Liver (tissue), 9 donors: Measurements from ENCODE around the gene MCU. TPM values are rescaled to one million over a fixed set of nuclear protein-coding genes. Genes with fewer than 3 reads are reported as not detected.

Experiments used
- DNase-seq: peaks from one replicate; pipeline ENCODE4 v3.0.0-alpha.2; 2017; ENCODE audit warnings: low spot score
- H3K27ac ChIP-seq, 2 donors: one replicate each; pipeline ENCODE4 v1.7.0; 2013; ENCODE audit warnings: inconsistent platforms in 2 of 2, low read length in 2 of 2, control low read depth in 1 of 2, low read depth in 1 of 2, mild to moderate bottlenecking in 1 of 2
- H3K27me3 ChIP-seq, 4 donors: one replicate each; pipeline versions ENCODE4 v1.6.1 to v1.7.0; 2013; ENCODE audit warnings: low read length in 3 of 4, inconsistent platforms in 1 of 4, mild to moderate bottlenecking in 1 of 4, moderate library complexity in 1 of 4; ENCODE audit not compliant: control insufficient read depth in 4 of 4, insufficient read depth in 4 of 4
- H3K36me3 ChIP-seq, 4 donors: one replicate each; pipeline versions ENCODE4 v1.6.1 to v1.7.0; 2013; ENCODE audit warnings: low read length in 3 of 4, mild to moderate bottlenecking in 3 of 4, low read depth in 1 of 4, moderate library complexity in 1 of 4; ENCODE audit not compliant: control insufficient read depth in 4 of 4, insufficient read depth in 3 of 4
- H3K4me1 ChIP-seq, 4 donors: one replicate each; pipeline versions ENCODE4 v1.6.1 to v1.7.0; 2013; ENCODE audit warnings: low read length in 3 of 4, mild to moderate bottlenecking in 3 of 4, moderate library complexity in 1 of 4; ENCODE audit not compliant: control insufficient read depth in 4 of 4, insufficient read depth in 4 of 4
- H3K4me3 ChIP-seq, 3 donors: one replicate each; pipeline versions ENCODE4 v1.6.1 to v1.7.0; 2013; ENCODE audit warnings: low read length in 3 of 3, control low read depth in 1 of 3, low read depth in 1 of 3, mild to moderate bottlenecking in 1 of 3
- H3K9ac ChIP-seq, 2 donors: one replicate each; pipeline ENCODE4 v1.7.0; 2013; ENCODE audit warnings: low read length in 2 of 2, mild to moderate bottlenecking in 2 of 2, moderate library complexity in 2 of 2, control low read depth in 1 of 2, low read depth in 1 of 2
- H3K9me3 ChIP-seq, 4 donors: one replicate each; pipeline versions ENCODE4 v1.6.1 to v1.7.0; 2013; ENCODE audit warnings: low read length in 3 of 4; ENCODE audit not compliant: control insufficient read depth in 4 of 4
- ATF3 ChIP-seq: IDR thresholded peaks from 2 replicates; pipeline ENCODE4 v1.6.1; 2016; ENCODE audit warnings: antibody characterized with exemption
- CTCF ChIP-seq: fragments of 150-350 bp; IDR thresholded peaks from 2 replicates; pipeline ENCODE4 v1.5.1; 2017; ENCODE audit warnings: improper control_type of control experiment, low read depth, low read length; ENCODE audit not compliant: missing input control
- EGR1 ChIP-seq, 2 donors: IDR thresholded peaks; 2 replicates each; pipeline ENCODE4 v1.6.1; 2016 to 2018; ENCODE audit warnings: antibody characterized with exemption in 2 of 2, low read depth in 2 of 2
- FOXA2 ChIP-seq: IDR thresholded peaks from 2 replicates; pipeline ENCODE4 v1.6.1; 2016; ENCODE audit warnings: antibody characterized with exemption
- GABPA ChIP-seq, 2 donors: IDR thresholded peaks in 1 of 2; conservative IDR thresholded peaks in 1 of 2; 2 replicates each; pipeline ENCODE4 v1.6.1; 2016; ENCODE audit warnings: antibody characterized with exemption in 2 of 2, mild to moderate bottlenecking in 1 of 2, moderate library complexity in 1 of 2
- HNF4A ChIP-seq, 2 donors: conservative IDR thresholded peaks; 2 replicates each; pipeline ENCODE4 v1.6.1; 2016; ENCODE audit warnings: antibody characterized with exemption in 2 of 2, mild to moderate bottlenecking in 2 of 2
- HNF4G ChIP-seq: IDR thresholded peaks from 2 replicates; pipeline ENCODE4 v1.6.1; 2016; ENCODE audit warnings: antibody characterized with exemption
- MAX ChIP-seq: IDR thresholded peaks from 2 replicates; pipeline ENCODE4 v1.6.1; 2016; ENCODE audit warnings: antibody characterized with exemption
- RAD21 ChIP-seq, 2 donors: IDR thresholded peaks; 2 replicates each; pipeline ENCODE4 v1.6.1; 2016; ENCODE audit warnings: antibody characterized with exemption in 2 of 2, mild to moderate bottlenecking in 2 of 2
- REST ChIP-seq: IDR thresholded peaks from 2 replicates; pipeline ENCODE4 v1.6.1; 2016; ENCODE audit warnings: antibody characterized with exemption, mild to moderate bottlenecking
- RXRA ChIP-seq, 2 donors: IDR thresholded peaks; 2 replicates each; pipeline ENCODE4 v1.6.1; 2017 to 2018; ENCODE audit warnings: antibody characterized with exemption in 2 of 2, mild to moderate bottlenecking in 1 of 2
- SP1 ChIP-seq: IDR thresholded peaks from 2 replicates; pipeline ENCODE4 v1.6.1; 2018; ENCODE audit warnings: antibody characterized with exemption, mild to moderate bottlenecking
- TAF1 ChIP-seq: conservative IDR thresholded peaks from 2 replicates; pipeline ENCODE4 v1.6.1; 2016; ENCODE audit warnings: antibody characterized with exemption, mild to moderate bottlenecking
- YY1 ChIP-seq: IDR thresholded peaks from 2 replicates; pipeline ENCODE4 v1.6.1; 2016; ENCODE audit warnings: antibody characterized with exemption, mild to moderate bottlenecking
- ZBTB33 ChIP-seq: IDR thresholded peaks from 2 replicates; pipeline ENCODE4 v1.6.1; 2016; ENCODE audit warnings: antibody characterized with exemption
- WGBS: extraction: QIAGEN DNeasy Blood & Tissue Kit; methylation state at CpG from one replicate; pipeline ENCODE4 v1.1.7; 2013; 5-methylcytosine and 5-hydroxymethylcytosine counted together
- polyA plus RNA-seq, 2 donors: library from polyadenylated mRNA; stranded (reverse) in 1 of 2; unstranded in 1 of 2; fragments of 200-250 nt in 1 of 2; fragments of >200 nt in 1 of 2; fragmentation: Nextera tagmentation in 1 of 2; extraction: Ambion mirVana in 1 of 2; gene quantifications; one replicate each; pipeline versions ENCODE4 v1.2.1 to v1.2.3, GENCODE V29; 2013 to 2015
- total RNA-seq, 2 donors: library from RNA; depleted of rRNA; stranded (reverse); fragments of >200 nt; gene quantifications; one replicate each; pipeline ENCODE4 v1.2.3, GENCODE V29; 2014
- donor health status: healthy.
- donor health status: healthy.
- donor health status: healthy.
- donor health status: healthy.
- donor health status: healthy.

Gene MCU
- 10 to 100 TPM; 10.5 to 13.0 TPM for total RNA-seq
- 1 to 10 TPM; 6.4 to 7.0 TPM for polyA plus RNA-seq

GRCh38 chr10:72691863-72692743 lies at the start of gene MCU:
Gene MCU, plus strand, starts transcription at chr10:72692143. Its CDS starts 9 bp downstream, at chr10:72692152.
- DNase-seq, result peak; percentile 92
- Histone ChIP-seq H3K4me1 (peaks cover 0 to 18% (median 15%) of the 10 kb centered on the region in 4 donors), H3K27ac (peak within 1 kb of the TSS; percentile 63 to 75), H3K36me3 (no peaks in the 10 kb centered on the region), H3K4me3 (peak within 1 kb of the TSS; percentile 76 to 94 (median 86)), H3K9me3 (no peaks in the 10 kb centered on the region), H3K27me3 (no peaks in the 10 kb centered on the region), H3K9ac (peak within 1 kb of the TSS; percentile 36 to 61)
- no peak for TF ChIP-seq MAX
- peak in 1 of 2 donors; percentile 32 for TF ChIP-seq RAD21 (IDR thresholded peaks at IDR 0.05)
- peak; percentile 98 for TF ChIP-seq TAF1
- peak; percentile 63 for TF ChIP-seq SP1
- no peak for TF ChIP-seq FOXA2
- TF ChIP-seq REST, result peak; percentile 87
- peak; percentile 89 for TF ChIP-seq YY1
- under 1% methylated on average over 83 of the region's 83 CpGs for WGBS

- H3K36me3 ChIP-seq, result no peaks in the 10 kb centered on the region
- H3K27ac ChIP-seq, result no peak overlapping the region
- H3K27me3 ChIP-seq, result no peaks in the 10 kb centered on the region
- H3K4me3 ChIP-seq, result no peak overlapping the region
- H3K4me1 ChIP-seq, result peaks cover 0 to 6% (median under 1%) of the 10 kb centered on the region in 4 donors
- 87% methylated on average over 5 of the region's 5 CpGs for WGBS
- no peak overlapping the region for H3K9ac ChIP-seq
- TF ChIP-seq HNF4A (conservative IDR thresholded peaks at IDR 0.05) (no peak), YY1 (no peak), GABPA (IDR thresholded peaks at IDR 0.05 in 1 of 2, conservative IDR thresholded peaks at IDR 0.05 in 1 of 2) (no peak), CTCF (no peak), MAX (no peak), ATF3 (no peak), FOXA2 (no peak), ZBTB33 (no peak), EGR1 (IDR thresholded peaks at IDR 0.05; ENCODE audit: low read depth in 2 of 2) (no peak), TAF1 (no peak), RXRA (IDR thresholded peaks at IDR 0.05) (no peak), HNF4G (no peak)
- H3K9me3 ChIP-seq, result no peaks in the 10 kb centered on the region
- DNase-seq, result no peak
Measured at GRCh38 chr10:72642318-72642717, 49.6 kb upstream of the MCU start.
